ENCODE results near the gene DYNLT1.
"Not testable (repeated sequence)": the region's sequence is repeated elsewhere in the genome, so short reads cannot be mapped to it uniquely, and the experiment has no call there.

Gene DYNLT1

GRCh38 chr6:158607411-158608170 is 37.0 kb downstream of the DYNLT1 start:
- Histone ChIP-seq H3K36me3 (ENCODE audit: insufficient read depth, low read length) (peaks cover 77% of the 10 kb centered on the region; the same call in 1 of the 2 replicates), H3K4me1 (ENCODE audit: insufficient read depth, low read length, poor library complexity, severe bottlenecking) (no peaks in the 10 kb centered on the region)

GRCh38 chr6:158606935-158607334 is 37.6 kb downstream of the DYNLT1 start:
- H3K4me2 ChIP-seq (ENCODE audit: low read depth, low read length, poor library complexity, severe bottlenecking), result no peak overlapping the region
- no peak overlapping the region for H3K9ac ChIP-seq (ENCODE audit: low read depth, low read length, poor library complexity, severe bottlenecking)
- no peaks in the 10 kb centered on the region for H3K79me2 ChIP-seq (ENCODE audit: insufficient read depth, low read length)
- no peak for TF ChIP-seq EZH2phosphoT487 (IDR thresholded peaks at IDR 0.05; ENCODE audit: borderline replicate concordance)
- TF ChIP-seq, protein P1, sequence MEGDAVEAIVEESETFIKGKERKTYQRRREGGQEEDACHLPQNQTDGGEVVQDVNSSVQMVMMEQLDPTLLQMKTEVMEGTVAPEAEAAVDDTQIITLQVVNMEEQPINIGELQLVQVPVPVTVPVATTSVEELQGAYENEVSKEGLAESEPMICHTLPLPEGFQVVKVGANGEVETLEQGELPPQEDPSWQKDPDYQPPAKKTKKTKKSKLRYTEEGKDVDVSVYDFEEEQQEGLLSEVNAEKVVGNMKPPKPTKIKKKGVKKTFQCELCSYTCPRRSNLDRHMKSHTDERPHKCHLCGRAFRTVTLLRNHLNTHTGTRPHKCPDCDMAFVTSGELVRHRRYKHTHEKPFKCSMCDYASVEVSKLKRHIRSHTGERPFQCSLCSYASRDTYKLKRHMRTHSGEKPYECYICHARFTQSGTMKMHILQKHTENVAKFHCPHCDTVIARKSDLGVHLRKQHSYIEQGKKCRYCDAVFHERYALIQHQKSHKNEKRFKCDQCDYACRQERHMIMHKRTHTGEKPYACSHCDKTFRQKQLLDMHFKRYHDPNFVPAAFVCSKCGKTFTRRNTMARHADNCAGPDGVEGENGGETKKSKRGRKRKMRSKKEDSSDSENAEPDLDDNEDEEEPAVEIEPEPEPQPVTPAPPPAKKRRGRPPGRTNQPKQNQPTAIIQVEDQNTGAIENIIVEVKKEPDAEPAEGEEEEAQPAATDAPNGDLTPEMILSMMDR (conservative IDR thresholded peaks at IDR 0.05; ENCODE audit: low read length), result no peak
- no peaks in the 10 kb centered on the region for H3K27me3 ChIP-seq (ENCODE audit: insufficient read depth, low read length, poor library complexity, severe bottlenecking)
- H3K9me2 ChIP-seq (replicated peaks; ENCODE audit: low read depth, low read length), result no peaks in the 10 kb centered on the region
- no peaks in the 10 kb centered on the region for H3K9me3 ChIP-seq (ENCODE audit: insufficient read depth, low read depth, low read length)
- no peak overlapping the region for H2AFZ ChIP-seq (ENCODE audit: low read length)
- no peaks in the 10 kb centered on the region for H3F3A ChIP-seq (ENCODE audit: low read depth)
- no peak overlapping the region for H3K4me3 ChIP-seq (ENCODE audit: low read length, poor library complexity, severe bottlenecking)
- no peaks in the 10 kb centered on the region for H4K20me1 ChIP-seq (ENCODE audit: insufficient read depth, low read length, poor library complexity, severe bottlenecking)
- no peaks in the 10 kb centered on the region for H3K4me1 ChIP-seq (ENCODE audit: insufficient read depth, low read length, poor library complexity, severe bottlenecking)
- peaks cover 73% of the 10 kb centered on the region; the same call in 1 of the 2 replicates for H3K36me3 ChIP-seq (ENCODE audit: insufficient read depth, low read length)

More at GRCh38 chr6:158607411-158608170, 37.0 kb downstream of the DYNLT1 start:
- no peaks in the 10 kb centered on the region for H4K20me1 ChIP-seq (ENCODE audit: insufficient read depth, low read length, poor library complexity, severe bottlenecking)
- H3K27me3 ChIP-seq (ENCODE audit: insufficient read depth, low read length, poor library complexity, severe bottlenecking), result no peaks in the 10 kb centered on the region
- no peaks in the 10 kb centered on the region for H3K79me2 ChIP-seq (ENCODE audit: insufficient read depth, low read length)
- H3F3A ChIP-seq (ENCODE audit: low read depth), result no peaks in the 10 kb centered on the region
- no peaks in the 10 kb centered on the region for H3K9me3 ChIP-seq (ENCODE audit: insufficient read depth, low read depth, low read length)
- H3K9me2 ChIP-seq (replicated peaks; ENCODE audit: low read depth, low read length), result no peaks in the 10 kb centered on the region
- H3K4me3 ChIP-seq (ENCODE audit: low read length, poor library complexity, severe bottlenecking), result no peak overlapping the region
- H3K9ac ChIP-seq (ENCODE audit: low read depth, low read length, poor library complexity, severe bottlenecking), result no peak overlapping the region
- no peak overlapping the region for H2AFZ ChIP-seq (ENCODE audit: low read length)
- TF ChIP-seq, protein P1 (conservative IDR thresholded peaks at IDR 0.05; ENCODE audit: low read length), result no peak
- no peak for TF ChIP-seq EZH2phosphoT487 (IDR thresholded peaks at IDR 0.05; ENCODE audit: borderline replicate concordance)
- no peak overlapping the region for H3K4me2 ChIP-seq (ENCODE audit: low read depth, low read length, poor library complexity, severe bottlenecking)

GRCh38 chr6:158606011-158606410 is 38.5 kb downstream of the DYNLT1 start:
- not testable (repeated sequence) for H2AFZ ChIP-seq (ENCODE audit: low read length); H3F3A ChIP-seq (ENCODE audit: low read depth); H3K9me2 ChIP-seq (replicated peaks; ENCODE audit: low read depth, low read length); H3K9me3 ChIP-seq (ENCODE audit: insufficient read depth, low read depth, low read length); H3K4me1 ChIP-seq (ENCODE audit: insufficient read depth, low read length, poor library complexity, severe bottlenecking); H3K9ac ChIP-seq (ENCODE audit: low read depth, low read length, poor library complexity, severe bottlenecking); H4K20me1 ChIP-seq (ENCODE audit: insufficient read depth, low read length, poor library complexity, severe bottlenecking); H3K27me3 ChIP-seq (ENCODE audit: insufficient read depth, low read length, poor library complexity, severe bottlenecking); H3K79me2 ChIP-seq (ENCODE audit: insufficient read depth, low read length); H3K4me2 ChIP-seq (ENCODE audit: low read depth, low read length, poor library complexity, severe bottlenecking); H3K4me3 ChIP-seq (ENCODE audit: low read length, poor library complexity, severe bottlenecking)
- peaks cover 64% of the 10 kb centered on the region; the same call in 1 of the 2 replicates for H3K36me3 ChIP-seq (ENCODE audit: insufficient read depth, low read length)

Measured in Loucy (cell line).